ENCODE measurements around the gene CTSF. TPM values are rescaled to one million over a fixed set of nuclear protein-coding genes. Genes with fewer than 3 reads are reported as not detected.

CTSF gene
- total RNA-seq, 1 experiment from 2014 or later = 0.98 TPM

DNA sequence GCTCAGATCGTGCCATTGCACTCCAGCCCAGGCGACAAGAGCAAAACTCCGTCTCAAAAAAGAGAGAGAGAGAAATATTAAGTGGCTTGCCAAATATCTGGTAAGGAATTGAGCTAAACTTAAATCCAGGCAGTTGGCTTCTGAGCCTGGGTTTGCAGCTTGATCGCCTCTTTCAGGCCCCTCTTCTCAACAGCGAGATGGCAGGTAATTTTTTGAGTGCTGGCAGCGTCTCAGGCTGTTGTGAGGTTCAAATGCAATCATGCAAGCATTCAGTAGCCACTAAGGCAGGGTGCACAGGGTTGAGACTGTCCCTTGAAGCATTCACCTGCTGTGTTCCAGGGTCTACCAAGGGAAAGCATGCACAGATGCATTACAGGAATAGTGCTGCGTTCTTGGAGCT lies 670 bp upstream of the CTSF start:
- no peaks in the 10 kb centered on the region for H3K27me3 ChIP-seq (ENCODE audit: insufficient read depth, low read length)
- H3K79me1 ChIP-seq (ENCODE audit: insufficient read depth, low read depth, low read length, poor library complexity, severe bottlenecking) = no peaks in the 10 kb centered on the region
- TF ChIP-seq, protein P1, sequence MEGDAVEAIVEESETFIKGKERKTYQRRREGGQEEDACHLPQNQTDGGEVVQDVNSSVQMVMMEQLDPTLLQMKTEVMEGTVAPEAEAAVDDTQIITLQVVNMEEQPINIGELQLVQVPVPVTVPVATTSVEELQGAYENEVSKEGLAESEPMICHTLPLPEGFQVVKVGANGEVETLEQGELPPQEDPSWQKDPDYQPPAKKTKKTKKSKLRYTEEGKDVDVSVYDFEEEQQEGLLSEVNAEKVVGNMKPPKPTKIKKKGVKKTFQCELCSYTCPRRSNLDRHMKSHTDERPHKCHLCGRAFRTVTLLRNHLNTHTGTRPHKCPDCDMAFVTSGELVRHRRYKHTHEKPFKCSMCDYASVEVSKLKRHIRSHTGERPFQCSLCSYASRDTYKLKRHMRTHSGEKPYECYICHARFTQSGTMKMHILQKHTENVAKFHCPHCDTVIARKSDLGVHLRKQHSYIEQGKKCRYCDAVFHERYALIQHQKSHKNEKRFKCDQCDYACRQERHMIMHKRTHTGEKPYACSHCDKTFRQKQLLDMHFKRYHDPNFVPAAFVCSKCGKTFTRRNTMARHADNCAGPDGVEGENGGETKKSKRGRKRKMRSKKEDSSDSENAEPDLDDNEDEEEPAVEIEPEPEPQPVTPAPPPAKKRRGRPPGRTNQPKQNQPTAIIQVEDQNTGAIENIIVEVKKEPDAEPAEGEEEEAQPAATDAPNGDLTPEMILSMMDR (conservative IDR thresholded peaks at IDR 0.05) = no peak
- no peaks in the 10 kb centered on the region for H3K9me3 ChIP-seq (ENCODE audit: control insufficient read depth, low read depth, low read length)
- DNase-seq = no peak
- H2AFZ ChIP-seq (ENCODE audit: low read length) = no peak overlapping the region
- no peak overlapping the region for H4K5ac ChIP-seq (ENCODE audit: insufficient read length, low read depth, low read length)
- Mint-ChIP-seq H3K9me3 (peaks cover 15 to 21% of the 10 kb centered on the region in 2 experiments), H3K4me1 (peaks cover 33% of the 10 kb centered on the region in 2 experiments), H3K4me3 (no peak overlapping the region), H3K27me3 (ENCODE audit: low read depth) (peaks cover 6% of the 10 kb centered on the region), H3K36me3 (ENCODE audit: insufficient read depth in 1 of 3, low read depth in 3 of 3) (peaks cover 7 to 23% (median 10%) of the 10 kb centered on the region in 3 experiments), H3K27ac (peak overlapping the region; percentile 96 to 100 (median 98); a peak in 6 of 7 replicates)
- H3T11ph ChIP-seq (ENCODE audit: low read length) = no peak overlapping the region
- H2BK12ac ChIP-seq (ENCODE audit: insufficient read length, low read depth, low read length) = no peak overlapping the region
- peaks cover 11% of the 10 kb centered on the region for H3K4me1 ChIP-seq (ENCODE audit: insufficient read depth, low read length)
- no peak overlapping the region for H2BK5ac ChIP-seq (ENCODE audit: insufficient read length, low read length)
- no peaks in the 10 kb centered on the region for H3K79me2 ChIP-seq (ENCODE audit: insufficient read depth, low read length)
- no peak overlapping the region for H3K4ac ChIP-seq (ENCODE audit: low read depth, low read length)
- H3K18ac ChIP-seq (ENCODE audit: insufficient read length, low read depth, low read length) = peak overlapping the region; percentile 34
- no peak overlapping the region for H3K56ac ChIP-seq (ENCODE audit: insufficient read length, low read depth, low read length)
- no peak overlapping the region for H2BK15ac ChIP-seq (ENCODE audit: low read depth, low read length)
- H4K20me1 ChIP-seq (ENCODE audit: control insufficient read depth, insufficient read depth, insufficient read length) = no peaks in the 10 kb centered on the region
- H2AK5ac ChIP-seq (ENCODE audit: insufficient read length, low read length) = no peak overlapping the region
- H3K23ac ChIP-seq (ENCODE audit: insufficient read length, low read depth, low read length) = no peak overlapping the region
- H4K91ac ChIP-seq (ENCODE audit: insufficient read length, low read depth, low read length) = no peak overlapping the region
- WGBS (ENCODE audit: extremely low coverage, insufficient read length, low lambda C conversion rate) = no CpG with 5 or more reads among the region's 7 CpGs
- no peak overlapping the region for H3K9ac ChIP-seq (ENCODE audit: extremely low read depth, insufficient read length, low read length)
- H3K14ac ChIP-seq (ENCODE audit: insufficient read depth, low read length) = peak overlapping the region; percentile 58; the same call in 1 of the 2 replicates
- H2BK120ac ChIP-seq (ENCODE audit: low read depth, low read length, poor library complexity, severe bottlenecking) = no peak overlapping the region
- H3K27ac ChIP-seq (ENCODE audit: insufficient read length, low read depth, low read length) = no peak overlapping the region
- H2BK20ac ChIP-seq (ENCODE audit: low read depth, low read length, poor library complexity, severe bottlenecking) = no peak overlapping the region
- no peak overlapping the region for H3K4me2 ChIP-seq (ENCODE audit: insufficient read depth, insufficient read length, low read length)
- H4K8ac ChIP-seq (replicated peaks; ENCODE audit: insufficient read length, low read depth, low read length) = no peak overlapping the region
- no peaks in the 10 kb centered on the region for H3K23me2 ChIP-seq (ENCODE audit: insufficient read length, low read depth, low read length, poor library complexity, severe bottlenecking)
